ENCODE measurements around the gene OCLN. TPM values are rescaled to one million over a fixed set of nuclear protein-coding genes. Genes with fewer than 3 reads are reported as not detected.
"Not testable (repeated sequence)": the region's sequence is repeated elsewhere in the genome, so short reads cannot be mapped to it uniquely, and the experiment has no call there.

Gene OCLN
- total RNA-seq, 1 experiment from 2014 or later, result 77.4 TPM

DNA sequence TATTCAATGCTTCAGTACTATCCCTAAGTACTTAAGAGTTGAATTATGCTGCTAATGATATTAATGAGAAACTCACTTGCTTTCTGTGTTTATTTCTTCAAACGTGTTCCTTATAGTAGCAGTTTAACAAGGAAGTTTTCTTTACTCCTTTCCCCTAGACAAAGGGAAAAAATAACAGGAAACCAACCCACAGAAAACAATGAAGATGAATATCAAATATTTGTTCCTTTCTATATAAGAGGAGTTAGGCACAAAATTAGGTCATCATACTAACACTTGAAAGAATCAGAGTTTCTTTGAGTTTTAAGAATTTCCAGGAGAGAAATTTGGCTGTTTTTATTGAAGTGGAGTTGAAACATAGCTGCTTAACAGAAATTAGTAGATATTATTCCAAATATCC lies 15.4 kb upstream of the OCLN start:
- BruUV-seq (replicated peaks), result no TSS peak
- no peaks in the 10 kb centered on the region for H4K20me1 ChIP-seq (ENCODE audit: insufficient read depth)
- ChIA-PET CTCF (no interaction called here), POLR2A (ENCODE audit: unreplicated experiment) (interaction anchor here (0.6 kb wide), 1 partner anchor 24 kb away, joined by 3 read pairs; no protein-coding TSS in a partner anchor)
- H3K79me2 ChIP-seq (ENCODE audit: low read depth), result no peaks in the 10 kb centered on the region
- H3K27me3 ChIP-seq (ENCODE audit: insufficient read depth, low read depth), result no peaks in the 10 kb centered on the region
- 0 out of 2 replicates have a peak, but pooled peaks cover 3% of the 10 kb centered on the region for H3F3A ChIP-seq (ENCODE audit: insufficient read depth, low read depth)
- H3K36me3 ChIP-seq (ENCODE audit: low read depth), result no peaks in the 10 kb centered on the region
- no peaks in the 10 kb centered on the region for H3K4me1 ChIP-seq (replicated peaks; ENCODE audit: insufficient read depth)
- no peak for DNase-seq
- H3K9me3 ChIP-seq (ENCODE audit: insufficient read depth, low read depth), result no peaks in the 10 kb centered on the region
- H3K4me3 ChIP-seq, result no peak overlapping the region
- no peak overlapping the region for H3K4me2 ChIP-seq
- intact Hi-C loops (cut with micrococcal nuclease; ENCODE audit: unreplicated experiment), result no loop called here
- H3K27ac ChIP-seq, result no peak overlapping the region
- H3K9me2 ChIP-seq (ENCODE audit: insufficient read depth), result no peaks in the 10 kb centered on the region
- H2AFZ ChIP-seq, result no peak overlapping the region
- TF ChIP-seq EZH2 (IDR thresholded peaks at IDR 0.05; ENCODE audit: low read depth) (no peak), CTCF (conservative IDR thresholded peaks at IDR 0.05) (no peak)

DNA sequence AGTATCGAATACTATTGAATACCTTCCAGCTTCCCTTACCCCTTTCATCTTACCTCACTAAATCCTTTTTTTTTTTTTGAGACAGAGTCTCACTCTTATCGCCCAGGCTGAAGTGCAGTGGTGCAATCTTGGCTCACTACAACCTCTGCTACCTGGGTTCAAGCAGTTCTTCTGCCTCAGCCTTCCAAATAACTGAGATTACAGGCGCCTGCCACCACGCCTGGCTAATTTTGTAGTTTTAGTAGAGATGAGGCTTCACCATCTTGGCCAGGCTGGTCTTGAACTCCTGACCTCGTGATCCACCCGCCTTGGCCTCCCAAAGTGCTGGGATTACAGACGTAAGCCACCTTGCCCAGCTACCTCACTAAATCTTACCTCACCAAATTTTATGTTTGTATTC lies 14.3 kb upstream of the OCLN start:
- H3K9me3 ChIP-seq (ENCODE audit: insufficient read depth, low read depth); H3K4me3 ChIP-seq; H3K9me2 ChIP-seq (ENCODE audit: insufficient read depth); H3K27me3 ChIP-seq (ENCODE audit: insufficient read depth, low read depth); H3K79me2 ChIP-seq (ENCODE audit: low read depth); H3K36me3 ChIP-seq (ENCODE audit: low read depth); H3F3A ChIP-seq (ENCODE audit: insufficient read depth, low read depth); H4K20me1 ChIP-seq (ENCODE audit: insufficient read depth); BruUV-seq (replicated peaks); CTCF ChIA-PET; DNase-seq; H3K4me2 ChIP-seq; intact Hi-C loops (cut with micrococcal nuclease; ENCODE audit: unreplicated experiment); H3K27ac ChIP-seq; H2AFZ ChIP-seq; H3K4me1 ChIP-seq (replicated peaks; ENCODE audit: insufficient read depth): not testable (repeated sequence)
- POLR2A ChIA-PET (ENCODE audit: unreplicated experiment), result interaction anchor here (0.7 kb wide), 1 partner anchor 19 kb away, joined by 4 read pairs; no protein-coding TSS in a partner anchor

DNA sequence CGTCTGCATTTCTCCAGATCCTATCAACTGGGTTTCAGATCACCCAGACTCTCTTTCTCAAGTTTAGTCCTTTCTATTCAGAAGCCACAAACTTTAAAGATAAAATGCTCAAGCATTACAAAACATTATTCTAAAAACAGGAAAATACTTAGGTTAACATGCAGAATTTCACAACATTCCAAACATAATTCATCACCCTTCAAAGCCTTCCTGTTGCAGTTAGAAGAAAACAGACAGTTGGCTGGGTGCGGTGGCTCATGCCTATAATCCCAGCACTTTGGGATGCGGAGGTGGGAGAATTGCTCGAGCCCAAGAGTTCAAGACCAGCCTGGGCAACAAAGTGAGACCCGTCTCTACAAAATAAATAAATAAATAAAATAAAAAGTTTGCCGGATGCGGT lies 7.7 kb upstream of the OCLN start:
- no peaks in the 10 kb centered on the region for H3K9me3 ChIP-seq (ENCODE audit: insufficient read depth, low read depth)
- H3K36me3 ChIP-seq (ENCODE audit: low read depth), result no peaks in the 10 kb centered on the region
- no peaks in the 10 kb centered on the region for H3K79me2 ChIP-seq (ENCODE audit: low read depth)
- no peak overlapping the region for H2AFZ ChIP-seq
- DNase-seq, result no peak
- 0 out of 2 replicates have a peak, but pooled peaks cover 5% of the 10 kb centered on the region for H3K4me1 ChIP-seq (replicated peaks; ENCODE audit: insufficient read depth)
- H3F3A ChIP-seq (ENCODE audit: insufficient read depth, low read depth), result no peaks in the 10 kb centered on the region
- H4K20me1 ChIP-seq (ENCODE audit: insufficient read depth), result no peaks in the 10 kb centered on the region
- no peak overlapping the region for H3K4me2 ChIP-seq
- CTCF ChIA-PET, result no interaction called here
- no TSS peak for BruUV-seq (replicated peaks)
- TF ChIP-seq CTCF (conservative IDR thresholded peaks at IDR 0.05), result no peak
- TF ChIP-seq EZH2 (IDR thresholded peaks at IDR 0.05; ENCODE audit: low read depth), result no peak
- POLR2A ChIA-PET (ENCODE audit: unreplicated experiment), result no interaction called here
- no peak overlapping the region for H3K4me3 ChIP-seq
- intact Hi-C loops (cut with micrococcal nuclease; ENCODE audit: unreplicated experiment), result no loop called here
- H3K27ac ChIP-seq, result no peak overlapping the region
- H3K27me3 ChIP-seq (ENCODE audit: insufficient read depth, low read depth), result no peaks in the 10 kb centered on the region
- no peaks in the 10 kb centered on the region for H3K9me2 ChIP-seq (ENCODE audit: insufficient read depth)

DNA sequence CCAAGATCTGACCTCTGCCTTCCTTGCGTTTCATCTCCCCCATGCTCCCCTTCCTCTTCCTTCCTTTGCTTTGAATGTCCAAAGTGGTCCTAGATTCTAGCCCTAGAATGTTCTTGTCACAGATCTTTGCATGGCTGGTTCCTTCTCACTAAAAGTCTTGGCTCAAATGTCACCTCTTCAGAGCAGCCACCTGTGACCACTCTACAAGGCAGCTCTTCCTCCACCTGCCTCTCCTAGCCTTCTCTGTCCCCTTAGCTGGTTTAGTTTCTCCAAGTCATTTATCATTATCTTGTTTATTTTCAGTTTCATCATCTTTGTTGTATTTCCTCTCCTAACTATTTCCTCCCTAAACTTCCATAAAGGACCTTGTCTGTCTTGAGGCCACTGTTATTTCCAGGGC lies 7.1 kb upstream of the OCLN start:
- Histone ChIP-seq H3K27ac (no peak overlapping the region), H3K36me3 (ENCODE audit: low read depth) (no peaks in the 10 kb centered on the region), H3K4me3 (no peak overlapping the region), H3K79me2 (ENCODE audit: low read depth) (no peaks in the 10 kb centered on the region), H3K27me3 (ENCODE audit: insufficient read depth, low read depth) (no peaks in the 10 kb centered on the region), H4K20me1 (ENCODE audit: insufficient read depth) (no peaks in the 10 kb centered on the region), H3K4me2 (no peak overlapping the region), H3F3A (ENCODE audit: insufficient read depth, low read depth) (no peaks in the 10 kb centered on the region; the same call in 1 of the 2 replicates), H3K9me3 (ENCODE audit: insufficient read depth, low read depth) (no peaks in the 10 kb centered on the region), H3K9me2 (ENCODE audit: insufficient read depth) (no peaks in the 10 kb centered on the region), H3K4me1 (replicated peaks; ENCODE audit: insufficient read depth) (0 out of 2 replicates have a peak, but pooled peaks cover 5% of the 10 kb centered on the region), H2AFZ (no peak overlapping the region)
- DNase-seq, result no peak
- CTCF ChIA-PET, result no interaction called here
- intact Hi-C loops (cut with micrococcal nuclease; ENCODE audit: unreplicated experiment), result no loop called here
- POLR2A ChIA-PET (ENCODE audit: unreplicated experiment), result no interaction called here
- BruUV-seq (replicated peaks), result no TSS peak
- TF ChIP-seq CTCF (conservative IDR thresholded peaks at IDR 0.05) (no peak), EZH2 (IDR thresholded peaks at IDR 0.05; ENCODE audit: low read depth) (no peak)
